PFSK-1 (cell line): ENCODE data around the gene SLC9A9.

Experiments
- FOXP2 ChIP-seq: optimal IDR thresholded peaks from 2 replicates; pipeline ENCODE3; 2011; ENCODE audit warnings: borderline replicate concordance, control low read depth, inconsistent platforms; ENCODE audit not compliant: insufficient read depth; ENCODE audit errors: extremely low read length, extremely low read depth
- POLR2AphosphoS5 ChIP-seq: IDR thresholded peaks from 2 replicates; pipeline ENCODE4 v1.6.1; 2012; ENCODE audit warnings: low read depth, mild to moderate bottlenecking, control low read depth, low read length, moderate library complexity
- REST ChIP-seq, 2 experiments: IDR thresholded peaks; 2 replicates each; pipeline versions ENCODE4 v1.6.1 to v1.8.0; 2011 to 2012; ENCODE audit warnings: low read depth in 2 of 2, low read length in 2 of 2, control low read depth in 1 of 2, inconsistent platforms in 1 of 2, mild to moderate bottlenecking in 1 of 2, moderate library complexity in 1 of 2; ENCODE audit not compliant: insufficient read depth in 1 of 2
- SIN3A ChIP-seq: IDR thresholded peaks from 2 replicates; pipeline ENCODE4 v1.6.1; 2012; ENCODE audit warnings: mild to moderate bottlenecking, low read length, moderate library complexity, borderline replicate concordance; ENCODE audit not compliant: insufficient read depth
- TAF1 ChIP-seq: IDR thresholded peaks from 2 replicates; pipeline ENCODE4 v1.6.1; 2012; ENCODE audit warnings: low read length, control low read depth, borderline replicate concordance; ENCODE audit not compliant: insufficient read depth

Gene SLC9A9

GRCh38 chr3:143291836-143292447 is 556.3 kb downstream of the SLC9A9 start:
- TF ChIP-seq POLR2AphosphoS5 (no peak), REST (IDR thresholded peaks at IDR 0.05; ENCODE audit: insufficient read depth in 1 of 2, low read depth in 2 of 2, low read length in 2 of 2) (no peak), TAF1 (no peak), FOXP2 (no peak), SIN3A (no peak)

- TF ChIP-seq SIN3A (no peak), POLR2AphosphoS5 (no peak), TAF1 (no peak), REST (IDR thresholded peaks at IDR 0.05; ENCODE audit: insufficient read depth in 1 of 2, low read depth in 2 of 2, low read length in 2 of 2) (no peak), FOXP2 (no peak)
These were observed 559.3 kb downstream of the SLC9A9 start for GRCh38 chr3:143288944-143289343.

- no peak for TF ChIP-seq REST (IDR thresholded peaks at IDR 0.05; ENCODE audit: insufficient read depth in 1 of 2, low read depth in 2 of 2, low read length in 2 of 2)
These were observed 560.9 kb downstream of the SLC9A9 start for GRCh38 chr3:143287403-143287802.

- TF ChIP-seq SIN3A = no peak
- TF ChIP-seq REST (IDR thresholded peaks at IDR 0.05; ENCODE audit: insufficient read depth in 1 of 2, low read depth in 2 of 2, low read length in 2 of 2) = no peak
- TF ChIP-seq TAF1 = no peak
- no peak for TF ChIP-seq POLR2AphosphoS5
- no peak for TF ChIP-seq FOXP2
These were observed 561.8 kb downstream of the SLC9A9 start for GRCh38 chr3:143286392-143287010.
